GM19467 (cell line): ENCODE results near the gene NACAD.
"Not testable (repeated sequence)": the region's sequence is repeated elsewhere in the genome, so short reads cannot be mapped to it uniquely, and the experiment has no call there.

Experiments
- ATAC-seq: cut with Tn5 transposase; IDR thresholded peaks from one replicate; pipeline ENCODE4 v1.9.1; 2021; ENCODE audit warnings: mild to moderate bottlenecking, moderate library complexity; ENCODE audit not compliant: unreplicated experiment

NACAD gene

GRCh38 chr7:45060295-45060694 is 28.5 kb downstream of the NACAD start:
- ATAC-seq: no peak

GRCh38 chr7:45057878-45058277 is 30.9 kb downstream of the NACAD start:
- ATAC-seq: no peak

- no peak for ATAC-seq
These were observed 33.1 kb downstream of the NACAD start for GRCh38 chr7:45055594-45056219.

GRCh38 chr7:45055016-45055415 is 33.8 kb downstream of the NACAD start:
- no peak for ATAC-seq

GRCh38 chr7:45054442-45054841 is 34.3 kb downstream of the NACAD start:
- ATAC-seq: no peak

GRCh38 chr7:45053941-45054340 is 34.8 kb downstream of the NACAD start:
- no peak for ATAC-seq

- ATAC-seq: no peak
These were observed 35.4 kb downstream of the NACAD start for GRCh38 chr7:45053401-45053800.

- no peak for ATAC-seq
These were observed 36.8 kb downstream of the NACAD start for GRCh38 chr7:45052011-45052410.

GRCh38 chr7:45050198-45050597 is 38.6 kb downstream of the NACAD start:
- ATAC-seq: no peak

GRCh38 chr7:45048748-45049147 is 40.0 kb downstream of the NACAD start:
- ATAC-seq: no peak

- no peak for ATAC-seq
These were observed 44.4 kb downstream of the NACAD start for GRCh38 chr7:45044338-45044737.

GRCh38 chr7:45039106-45039505 is 49.7 kb downstream of the NACAD start:
- ATAC-seq: no peak

GRCh38 chr7:45037876-45038275 is 50.9 kb downstream of the NACAD start:
- ATAC-seq: no peak

- no peak for ATAC-seq
These were observed 52.0 kb downstream of the NACAD start for GRCh38 chr7:45036796-45037195.

GRCh38 chr7:45036317-45036716 is 52.5 kb downstream of the NACAD start:
- ATAC-seq: no peak

GRCh38 chr7:45035893-45036292 is 52.9 kb downstream of the NACAD start:
- no peak for ATAC-seq

GRCh38 chr7:45035371-45035770 is 53.4 kb downstream of the NACAD start:
- no peak for ATAC-seq

- ATAC-seq: not testable (repeated sequence)
These were observed 54.1 kb downstream of the NACAD start for GRCh38 chr7:45034710-45035109.

GRCh38 chr7:45033931-45034290 is 54.9 kb downstream of the NACAD start:
- no peak for ATAC-seq

GRCh38 chr7:45033261-45033930 is 55.4 kb downstream of the NACAD start:
- ATAC-seq: no peak

GRCh38 chr7:45032421-45032820 is 56.3 kb downstream of the NACAD start:
- no peak for ATAC-seq

- no peak for ATAC-seq
These were observed 56.9 kb downstream of the NACAD start for GRCh38 chr7:45031829-45032228.
